ENCODE measurements around the gene GRIN2D. TPM values are rescaled to one million over a fixed set of nuclear protein-coding genes. Genes with fewer than 3 reads are reported as not detected.

The GRIN2D gene
- total and polyA plus RNA-seq, 4 donors, result 2.6 to 32.0 (median 18.6) TPM

- WGBS (ENCODE audit: insufficient coverage), result 48% methylated on average over 12 of the region's 12 CpGs
- Histone ChIP-seq H3K27ac (ENCODE audit: low read depth, low read length) (no peak overlapping the region), H3K4me3 (ENCODE audit: low read depth, low read length) (no peak overlapping the region), H3K9me3 (ENCODE audit: control insufficient read depth, insufficient read depth, low read length) (no peaks in the 10 kb centered on the region), H3K27me3 (ENCODE audit: control insufficient read depth, insufficient read depth, low read length) (no peaks in the 10 kb centered on the region), H3K4me1 (ENCODE audit: control insufficient read depth, insufficient read depth, low read length) (peaks cover 5% of the 10 kb centered on the region), H3K36me3 (ENCODE audit: control insufficient read depth, insufficient read depth, low read length) (peaks cover 2% of the 10 kb centered on the region)
- DNase-seq (ENCODE audit: low read depth in 4 of 6, low spot score in 6 of 6), result peak in 1 of 6 donors; percentile 20
Measured at GRCh38 chr19:48355365-48355954, 38.0 kb upstream of the GRIN2D start.

GRCh38 chr19:48359123-48359522 is 34.3 kb upstream of the GRIN2D start:
- H3K27ac ChIP-seq (ENCODE audit: low read depth, low read length), result no peak overlapping the region
- peaks cover 2% of the 10 kb centered on the region for H3K36me3 ChIP-seq (ENCODE audit: control insufficient read depth, insufficient read depth, low read length)
- H3K9me3 ChIP-seq (ENCODE audit: control insufficient read depth, insufficient read depth, low read length), result no peaks in the 10 kb centered on the region
- no peak for DNase-seq (ENCODE audit: low read depth in 4 of 6, low spot score in 6 of 6)
- no peak overlapping the region for H3K4me3 ChIP-seq (ENCODE audit: low read depth, low read length)
- H3K27me3 ChIP-seq (ENCODE audit: control insufficient read depth, insufficient read depth, low read length), result no peaks in the 10 kb centered on the region
- 96% methylated on average over 5 of the region's 5 CpGs for WGBS (ENCODE audit: insufficient coverage)
- peaks cover 18% of the 10 kb centered on the region for H3K4me1 ChIP-seq (ENCODE audit: control insufficient read depth, insufficient read depth, low read length)

DNA sequence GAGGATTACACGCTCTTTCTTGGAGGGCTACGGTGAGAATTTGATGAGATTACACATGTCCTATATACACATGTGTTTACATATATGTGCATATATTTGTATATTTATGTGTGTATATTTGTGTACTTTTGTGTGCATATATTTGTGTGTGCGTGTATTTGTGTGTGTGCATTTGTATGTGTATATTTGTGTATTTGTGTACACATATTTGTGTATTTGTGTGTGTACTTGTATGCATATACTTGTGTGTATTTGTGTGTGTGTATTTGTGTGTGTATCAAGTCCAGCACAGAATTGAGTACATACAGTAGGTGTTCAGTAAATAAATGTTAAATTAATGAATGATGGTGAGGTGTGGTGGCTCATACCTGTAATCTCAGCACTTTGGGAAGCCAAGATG is 31.6 kb upstream of the GRIN2D start:
- no peaks in the 10 kb centered on the region for H3K27me3 ChIP-seq (ENCODE audit: control insufficient read depth, insufficient read depth, low read length)
- WGBS (ENCODE audit: insufficient coverage), result 90% methylated on average over 1 of the region's 3 CpGs
- peaks cover 20% of the 10 kb centered on the region for H3K4me1 ChIP-seq (ENCODE audit: control insufficient read depth, insufficient read depth, low read length)
- no peaks in the 10 kb centered on the region for H3K9me3 ChIP-seq (ENCODE audit: control insufficient read depth, insufficient read depth, low read length)
- H3K4me3 ChIP-seq (ENCODE audit: low read depth, low read length), result no peak overlapping the region
- no peak overlapping the region for H3K27ac ChIP-seq (ENCODE audit: low read depth, low read length)
- peaks cover 2% of the 10 kb centered on the region for H3K36me3 ChIP-seq (ENCODE audit: control insufficient read depth, insufficient read depth, low read length)
- no peak for DNase-seq (ENCODE audit: low read depth in 4 of 6, low spot score in 6 of 6)

DNA sequence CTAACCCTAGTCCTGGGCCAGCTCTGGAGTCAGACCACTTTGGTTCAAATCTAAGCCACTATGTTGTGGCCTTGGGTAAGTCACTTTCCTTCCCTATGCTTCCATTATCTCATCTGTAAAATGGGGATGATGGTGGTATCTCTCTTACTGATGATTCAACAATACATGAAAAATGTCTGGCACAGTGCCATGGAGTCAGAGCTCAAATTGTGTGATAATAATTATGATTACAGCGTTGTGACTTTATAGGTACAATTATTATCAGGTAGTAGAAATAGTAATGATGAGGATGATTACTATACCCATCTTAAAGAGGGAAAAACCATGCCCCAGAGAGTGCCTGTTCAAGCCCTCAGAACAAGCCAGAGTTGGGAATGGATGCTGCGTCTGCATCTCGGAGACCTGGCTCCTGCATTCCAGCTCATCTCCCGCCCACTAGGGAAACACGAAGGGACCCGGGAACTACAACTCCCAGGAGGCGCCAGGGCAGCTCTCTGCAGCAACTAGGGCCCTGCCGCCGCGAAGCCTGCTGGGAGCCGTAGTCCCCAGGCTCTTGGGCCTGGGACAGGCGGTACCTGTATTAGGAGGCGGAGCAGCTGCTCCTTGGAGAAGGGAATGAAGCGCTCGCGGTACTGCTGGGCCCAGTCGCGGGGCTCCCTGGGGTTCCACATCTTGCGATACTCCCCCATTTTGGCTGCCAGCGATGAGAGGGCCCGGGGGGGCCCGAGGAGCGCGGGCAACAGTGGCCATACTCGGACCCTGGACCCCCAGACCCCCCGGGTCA is 30.6 kb upstream of the GRIN2D start:
- Histone ChIP-seq H3K4me3 (ENCODE audit: low read depth, low read length) (peak overlapping the region; percentile 81), H3K27me3 (ENCODE audit: control insufficient read depth, insufficient read depth, low read length) (no peaks in the 10 kb centered on the region), H3K36me3 (ENCODE audit: control insufficient read depth, insufficient read depth, low read length) (peaks cover 2% of the 10 kb centered on the region), H3K9me3 (ENCODE audit: control insufficient read depth, insufficient read depth, low read length) (no peaks in the 10 kb centered on the region), H3K27ac (ENCODE audit: low read depth, low read length) (peak overlapping the region; percentile 98), H3K4me1 (ENCODE audit: control insufficient read depth, insufficient read depth, low read length) (peaks cover 20% of the 10 kb centered on the region)
- WGBS (ENCODE audit: insufficient coverage), result under 1% methylated on average over 25 of the region's 26 CpGs
- DNase-seq (ENCODE audit: low read depth in 4 of 6, low spot score in 6 of 6), result peak; percentile 74 to 99 (median 87)

GRCh38 chr19:48363500-48363809 is 30.0 kb upstream of the GRIN2D start:
- peak overlapping the region; percentile 98 for H3K27ac ChIP-seq (ENCODE audit: low read depth, low read length)
- peaks cover 20% of the 10 kb centered on the region for H3K4me1 ChIP-seq (ENCODE audit: control insufficient read depth, insufficient read depth, low read length)
- no peak for DNase-seq (ENCODE audit: low read depth in 4 of 6, low spot score in 6 of 6)
- H3K36me3 ChIP-seq (ENCODE audit: control insufficient read depth, insufficient read depth, low read length), result peaks cover 2% of the 10 kb centered on the region
- no peaks in the 10 kb centered on the region for H3K27me3 ChIP-seq (ENCODE audit: control insufficient read depth, insufficient read depth, low read length)
- H3K9me3 ChIP-seq (ENCODE audit: control insufficient read depth, insufficient read depth, low read length), result no peaks in the 10 kb centered on the region
- peak overlapping the region; percentile 81 for H3K4me3 ChIP-seq (ENCODE audit: low read depth, low read length)
- WGBS (ENCODE audit: insufficient coverage), result 0% methylated on average over 8 of the region's 10 CpGs

DNA sequence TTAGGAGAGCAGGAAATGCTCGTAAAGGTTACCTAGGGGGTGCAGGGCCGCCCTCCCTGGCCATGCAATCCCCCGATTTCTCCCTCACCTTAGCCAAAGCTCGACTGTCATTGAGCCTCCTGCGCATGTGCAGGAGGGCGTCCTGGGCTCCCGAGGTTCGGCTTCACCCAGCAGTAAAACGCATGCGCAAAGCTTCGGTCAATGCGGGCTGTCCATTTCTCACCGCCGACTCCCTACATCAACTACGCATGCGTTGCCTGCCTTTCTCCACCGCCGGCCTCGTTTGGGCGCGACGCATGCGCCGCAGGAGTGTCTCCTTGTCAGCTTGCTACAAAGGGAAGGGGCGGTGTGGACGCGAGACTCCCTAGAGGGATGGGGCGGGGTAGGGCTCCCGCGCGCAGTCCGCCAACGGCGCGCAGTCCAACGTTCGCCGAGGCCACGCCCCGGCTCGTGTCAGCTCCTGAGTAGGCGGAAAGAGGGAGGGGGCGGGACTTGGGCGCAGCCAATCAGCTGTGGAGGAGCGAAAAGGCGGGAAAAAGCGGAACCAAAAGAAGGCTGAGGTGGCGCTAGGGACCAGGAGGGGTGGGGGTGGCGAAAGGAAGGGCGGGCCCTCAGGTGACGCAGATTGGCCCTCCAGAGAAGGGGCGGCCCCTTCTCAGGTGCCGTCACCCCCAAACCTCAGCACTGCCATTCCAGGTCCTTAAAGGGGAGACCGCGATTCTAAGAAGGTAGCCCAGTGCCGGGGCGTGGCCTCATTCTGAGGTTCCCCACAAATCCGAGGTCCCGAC is 29.5 kb upstream of the GRIN2D start, which contains the start of the genes SYNGR4 and TMEM143:
Gene SYNGR4 (plus strand): TSS at position 558 of the 788 bp plus-strand sequence. CDS start 1,476 bp downstream, outside the sequence.
Gene TMEM143 (minus strand): TSS at position 131 of the 788 bp plus-strand sequence. CDS start 20 bp downstream, at position 111.
- peaks cover under 1% of the 10 kb centered on the region for H3K36me3 ChIP-seq (ENCODE audit: control insufficient read depth, insufficient read depth, low read length)
- H3K9me3 ChIP-seq (ENCODE audit: control insufficient read depth, insufficient read depth, low read length), result no peaks in the 10 kb centered on the region
- H3K27me3 ChIP-seq (ENCODE audit: control insufficient read depth, insufficient read depth, low read length), result no peaks in the 10 kb centered on the region
- peaks cover 20% of the 10 kb centered on the region for H3K4me1 ChIP-seq (ENCODE audit: control insufficient read depth, insufficient read depth, low read length)
- under 1% methylated on average over 57 of the region's 59 CpGs for WGBS (ENCODE audit: insufficient coverage)
- peak; percentile 100 for DNase-seq (ENCODE audit: low read depth in 4 of 6, low spot score in 6 of 6)
- H3K4me3 ChIP-seq (ENCODE audit: low read depth, low read length), result peak within 1 kb of the TSS; percentile 81
- H3K27ac ChIP-seq (ENCODE audit: low read depth, low read length), result peak within 1 kb of the TSS; percentile 98

- 65% methylated on average over 9 of the region's 10 CpGs for WGBS (ENCODE audit: insufficient coverage)
- Histone ChIP-seq H3K27ac (ENCODE audit: low read depth, low read length) (peak overlapping the region; percentile 98), H3K4me3 (ENCODE audit: low read depth, low read length) (peak overlapping the region; percentile 81), H3K27me3 (ENCODE audit: control insufficient read depth, insufficient read depth, low read length) (no peaks in the 10 kb centered on the region), H3K4me1 (ENCODE audit: control insufficient read depth, insufficient read depth, low read length) (peaks cover 20% of the 10 kb centered on the region), H3K9me3 (ENCODE audit: control insufficient read depth, insufficient read depth, low read length) (no peaks in the 10 kb centered on the region), H3K36me3 (ENCODE audit: control insufficient read depth, insufficient read depth, low read length) (no peaks in the 10 kb centered on the region)
- no peak for DNase-seq (ENCODE audit: low read depth in 4 of 6, low spot score in 6 of 6)
Measured at GRCh38 chr19:48364598-48365348, 28.7 kb upstream of the GRIN2D start.

- 86% methylated on average over 10 of the region's 11 CpGs for WGBS (ENCODE audit: insufficient coverage)
- no peak overlapping the region for H3K27ac ChIP-seq (ENCODE audit: low read depth, low read length)
- no peak overlapping the region for H3K4me3 ChIP-seq (ENCODE audit: low read depth, low read length)
- no peaks in the 10 kb centered on the region for H3K27me3 ChIP-seq (ENCODE audit: control insufficient read depth, insufficient read depth, low read length)
- peaks cover 20% of the 10 kb centered on the region for H3K4me1 ChIP-seq (ENCODE audit: control insufficient read depth, insufficient read depth, low read length)
- no peaks in the 10 kb centered on the region for H3K9me3 ChIP-seq (ENCODE audit: control insufficient read depth, insufficient read depth, low read length)
- no peaks in the 10 kb centered on the region for H3K36me3 ChIP-seq (ENCODE audit: control insufficient read depth, insufficient read depth, low read length)
- no peak for DNase-seq (ENCODE audit: low read depth in 4 of 6, low spot score in 6 of 6)
Measured at GRCh38 chr19:48365602-48366001, 27.9 kb upstream of the GRIN2D start.

DNA sequence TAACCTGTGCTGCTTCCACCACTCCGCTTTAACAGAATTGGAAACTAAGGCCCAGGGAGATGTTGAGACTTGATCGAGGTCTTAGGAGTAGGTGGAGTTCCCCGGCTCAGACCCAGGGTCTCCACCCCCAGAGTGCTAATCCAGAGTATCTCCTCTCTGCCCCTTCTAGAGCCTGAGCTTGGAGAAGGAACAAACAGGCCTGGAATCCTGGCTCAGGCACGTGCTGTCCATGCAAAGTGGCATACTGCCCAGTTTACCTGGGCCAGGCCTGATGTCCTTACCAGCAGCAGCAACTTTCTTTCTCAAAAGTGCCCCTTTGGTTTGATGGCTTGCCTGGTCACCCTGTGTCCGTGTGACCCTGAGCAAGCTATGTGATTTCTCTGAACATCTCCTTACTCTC is 25.6 kb upstream of the GRIN2D start:
- Histone ChIP-seq H3K9me3 (ENCODE audit: control insufficient read depth, insufficient read depth, low read length) (no peaks in the 10 kb centered on the region), H3K4me1 (ENCODE audit: control insufficient read depth, insufficient read depth, low read length) (peaks cover 19% of the 10 kb centered on the region), H3K36me3 (ENCODE audit: control insufficient read depth, insufficient read depth, low read length) (no peaks in the 10 kb centered on the region), H3K4me3 (ENCODE audit: low read depth, low read length) (no peak overlapping the region), H3K27ac (ENCODE audit: low read depth, low read length) (no peak overlapping the region), H3K27me3 (ENCODE audit: control insufficient read depth, insufficient read depth, low read length) (no peaks in the 10 kb centered on the region)
- DNase-seq (ENCODE audit: low read depth in 4 of 6, low spot score in 6 of 6), result no peak
- 80% methylated on average over 4 of the region's 5 CpGs for WGBS (ENCODE audit: insufficient coverage)

Measured in spinal cord (tissue), 10 donors.